ENCODE data around the gene HDLBP.
"Not testable (repeated sequence)": the region's sequence is repeated elsewhere in the genome, so short reads cannot be mapped to it uniquely, and the experiment has no call there.

HDLBP gene

DNA sequence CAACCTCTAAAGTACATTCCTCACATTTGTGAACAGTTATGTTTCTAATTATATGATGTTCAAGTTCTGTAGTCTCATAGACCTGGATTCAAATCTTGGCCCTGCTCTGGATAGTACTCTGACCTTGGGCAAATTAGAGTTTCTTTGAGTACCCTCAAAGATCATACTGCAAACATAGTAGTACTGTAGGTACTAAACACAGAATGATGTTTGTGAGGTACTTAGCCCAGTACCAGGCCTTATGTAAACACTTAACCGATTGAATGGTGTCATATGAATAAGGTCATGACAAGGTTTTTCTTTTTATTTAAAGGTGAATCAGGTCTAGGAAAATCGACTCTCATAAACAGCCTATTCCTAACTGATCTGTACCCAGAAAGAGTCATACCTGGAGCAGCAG is 19.3 kb upstream of the HDLBP start:
- no peak for DNase-seq

DNA sequence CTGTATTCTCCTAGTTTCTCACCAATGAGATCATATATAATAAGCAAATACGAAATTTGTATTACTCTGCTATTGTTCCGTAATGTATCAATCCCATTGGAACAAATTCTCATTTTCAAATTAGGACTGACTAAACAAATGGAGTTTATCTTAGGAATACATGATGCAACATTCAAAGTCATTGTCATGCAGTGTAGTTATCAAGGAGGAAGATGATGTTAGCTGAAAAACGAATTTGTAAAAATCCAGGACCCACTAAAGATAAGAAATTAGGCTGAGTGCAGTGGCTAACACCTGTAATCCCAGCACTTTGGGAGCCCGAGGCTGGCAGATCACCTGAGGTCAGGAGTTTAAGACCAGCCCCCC is 15.1 kb upstream of the HDLBP start:
- DNase-seq, result no peak

DNA sequence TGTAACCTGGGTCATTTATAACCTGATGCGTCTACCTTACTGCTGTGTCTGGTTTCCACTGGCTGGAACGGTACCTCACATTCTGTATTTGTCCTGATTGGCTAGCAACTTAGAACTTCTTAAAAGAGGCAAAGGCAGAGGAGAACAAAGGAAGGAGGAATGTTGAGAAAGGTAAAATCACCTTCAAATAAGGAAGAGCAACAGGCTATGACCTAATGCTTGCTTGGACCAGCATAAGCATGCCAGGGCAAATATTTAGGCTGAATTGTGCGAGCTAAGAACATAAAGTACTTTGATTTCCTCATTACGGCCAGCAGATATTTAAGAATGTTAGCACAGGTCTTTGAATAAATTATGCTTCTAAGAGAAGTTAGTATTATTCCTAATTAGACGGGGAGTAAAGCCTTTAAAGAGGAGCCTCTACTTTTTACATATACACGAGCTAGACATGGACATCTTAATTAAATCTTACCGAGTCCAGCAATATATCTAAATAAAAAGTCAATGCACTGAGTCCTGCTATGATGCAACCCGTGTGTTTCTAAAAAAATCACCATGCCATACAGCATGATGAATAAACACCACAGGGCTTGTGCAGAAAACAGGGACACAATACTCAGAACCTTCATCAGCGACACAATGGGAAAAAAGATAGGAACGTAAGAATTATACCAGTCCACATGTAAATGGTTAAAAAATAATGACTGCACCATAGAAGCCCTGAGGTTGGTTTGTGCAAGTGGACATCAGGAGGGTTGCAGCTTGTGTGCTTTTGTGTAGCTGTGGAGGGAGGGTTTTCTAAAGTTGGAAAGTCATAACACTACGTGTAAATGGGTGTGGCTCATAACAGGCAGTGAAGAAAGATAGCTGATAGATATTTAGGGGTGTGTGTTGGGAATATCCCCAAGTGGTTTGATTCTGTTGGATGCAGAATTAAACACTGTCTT is 14.5 kb upstream of the HDLBP start:
- DNase-seq, result no peak

DNA sequence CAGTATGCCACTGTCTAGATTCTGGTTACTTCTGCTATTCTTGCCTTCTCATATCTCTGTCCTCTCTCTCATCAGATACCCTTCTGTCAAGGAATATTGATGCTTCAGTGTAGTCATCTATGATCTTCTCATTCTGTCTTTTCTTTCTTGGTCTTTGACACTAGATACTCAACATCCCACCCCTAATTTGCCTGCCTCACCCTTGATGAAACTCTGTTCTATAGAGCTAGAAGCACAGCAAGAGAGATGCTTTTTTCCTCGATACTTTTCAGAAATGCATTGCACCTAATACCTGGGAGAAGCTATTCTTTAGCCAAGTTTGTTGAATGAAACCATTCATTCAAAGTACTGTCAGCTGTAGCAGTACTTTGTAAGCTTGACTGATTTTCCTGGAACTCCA is 9.8 kb upstream of the HDLBP start:
- DNase-seq, result no peak

DNA sequence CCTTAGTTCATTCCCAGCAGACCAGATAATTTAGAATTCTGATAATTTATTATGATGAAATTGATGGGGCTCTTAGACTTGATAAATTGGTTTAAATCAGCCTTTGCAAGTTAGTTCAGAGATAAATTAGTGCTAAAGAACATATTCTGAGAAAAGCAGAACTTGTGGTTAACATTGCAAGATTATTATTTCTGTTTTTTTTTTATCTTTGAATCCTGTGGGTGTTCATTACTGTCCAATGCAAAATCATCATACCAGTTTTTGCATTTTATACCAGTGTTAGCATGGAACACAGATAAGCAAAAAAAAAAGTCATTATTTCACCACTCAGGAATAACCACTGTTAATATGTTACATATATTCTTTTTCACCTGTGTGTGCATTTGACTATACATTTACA is 9.3 kb upstream of the HDLBP start:
- no peak for DNase-seq

DNA sequence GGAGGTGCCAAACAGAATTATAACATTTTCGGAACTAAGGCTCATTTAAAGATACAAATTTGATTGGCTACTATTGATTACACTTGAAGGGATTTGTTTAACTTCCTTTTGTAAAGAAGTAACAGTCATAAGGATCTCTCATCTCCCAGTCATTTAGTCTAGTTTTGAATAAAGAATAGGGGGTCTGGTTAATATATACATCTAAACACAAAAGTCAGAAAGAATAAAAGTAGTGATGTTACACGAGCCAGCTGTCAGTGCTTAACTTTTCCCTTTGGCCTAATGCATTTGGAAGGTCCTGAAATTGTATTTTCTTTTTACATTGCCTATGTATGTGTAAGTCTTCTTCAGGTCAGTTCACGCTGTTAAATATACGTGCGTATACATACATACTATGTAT is 8.3 kb upstream of the HDLBP start:
- no peak for DNase-seq

DNA sequence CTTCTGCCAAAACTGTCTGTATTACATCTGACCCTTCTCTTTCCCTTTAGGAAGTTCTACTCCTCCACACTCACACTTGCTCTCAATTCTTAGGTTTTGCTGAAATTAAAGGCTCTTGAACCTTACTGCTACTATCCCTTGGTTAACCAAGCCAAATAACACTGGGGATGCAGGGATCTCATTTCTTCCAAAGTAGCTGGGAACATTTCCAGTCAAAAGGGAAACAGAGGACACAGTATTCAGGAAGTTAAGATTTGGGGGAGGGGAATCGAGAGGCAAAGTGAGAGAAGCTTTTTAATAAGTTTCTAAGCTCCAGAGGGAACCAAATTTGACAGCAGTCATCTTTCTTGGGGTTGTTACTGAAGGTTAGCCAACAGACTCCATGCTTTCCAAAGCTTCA is 6.4 kb upstream of the HDLBP start:
- DNase-seq, result no peak

DNA sequence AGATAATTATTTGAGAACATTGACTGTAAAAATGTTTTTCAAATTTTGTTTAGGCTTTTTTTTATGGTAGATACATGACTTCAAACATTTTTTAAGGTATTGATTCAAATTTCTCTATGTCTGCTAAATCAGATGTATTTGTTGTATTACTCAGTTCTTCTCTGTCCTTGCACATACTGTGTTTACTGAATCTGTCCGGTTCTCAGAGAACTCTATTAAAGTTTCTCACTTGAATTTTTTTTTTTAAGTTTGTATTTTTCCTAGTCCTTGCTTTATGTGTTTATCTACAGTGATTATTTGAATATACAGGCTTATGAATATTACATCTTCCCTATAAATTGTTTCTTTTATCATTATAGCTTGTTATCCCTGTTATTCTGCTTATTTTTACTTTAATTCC is 5.6 kb upstream of the HDLBP start:
- no peak for DNase-seq

DNA sequence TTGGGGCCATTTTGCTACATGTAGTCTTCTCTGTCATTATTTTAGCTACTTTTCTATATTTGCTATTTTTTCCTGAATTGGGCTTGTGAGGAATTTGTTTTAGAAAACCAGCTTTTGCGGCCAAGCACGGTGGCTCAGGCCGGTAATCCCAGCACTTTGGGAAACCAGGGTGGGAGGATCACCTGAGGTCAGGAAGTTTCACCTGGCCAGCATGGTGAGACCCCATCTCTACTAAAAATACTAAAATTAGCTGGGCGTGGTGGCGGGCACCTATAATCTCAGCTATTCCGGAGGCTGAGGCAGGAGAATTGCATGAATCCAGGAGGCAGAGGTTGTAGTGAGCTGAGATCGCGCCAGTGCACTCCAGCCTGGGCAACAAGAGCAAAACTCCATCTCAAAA is 4.9 kb upstream of the HDLBP start:
- no peak for DNase-seq

DNA sequence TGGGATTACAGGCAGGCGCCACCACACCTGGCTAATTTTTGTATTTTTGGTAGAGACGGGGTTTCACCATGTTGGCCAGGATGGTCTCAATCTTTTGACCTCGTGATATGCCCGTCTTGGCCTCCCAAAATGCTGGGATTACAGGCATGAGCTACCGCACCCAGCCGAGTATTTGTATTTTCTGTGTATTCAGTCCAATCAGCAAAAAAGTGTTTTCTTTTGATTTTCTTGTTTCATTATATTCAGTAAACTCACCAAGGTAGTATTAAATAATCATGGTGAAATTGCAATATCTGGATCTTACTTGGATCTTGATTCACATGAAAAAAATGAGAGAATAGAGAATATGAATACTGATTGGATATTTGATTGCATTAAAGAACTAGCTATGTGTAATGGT is 3.4 kb upstream of the HDLBP start:
- DNase-seq, result not testable (repeated sequence)

DNA sequence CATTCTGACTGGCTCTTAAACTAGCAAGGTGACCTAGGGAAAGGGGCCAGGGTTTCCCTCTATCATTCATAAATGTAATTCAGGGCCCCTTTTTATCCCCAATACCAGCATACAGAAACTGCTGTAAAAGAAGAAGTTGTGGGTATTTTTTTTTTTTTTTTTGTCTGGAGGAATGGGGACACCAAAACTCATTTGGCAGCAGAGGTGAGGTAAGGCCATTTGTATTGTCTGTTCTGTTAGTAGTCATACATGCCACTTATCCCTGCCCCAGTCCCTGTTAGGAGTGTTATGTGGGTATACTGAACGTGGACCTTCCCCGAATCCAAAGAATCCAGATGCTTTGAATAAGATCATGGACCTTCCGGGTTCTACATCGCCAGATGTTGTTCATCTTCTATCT is 1.9 kb upstream of the HDLBP start:
- no peak for DNase-seq

DNA sequence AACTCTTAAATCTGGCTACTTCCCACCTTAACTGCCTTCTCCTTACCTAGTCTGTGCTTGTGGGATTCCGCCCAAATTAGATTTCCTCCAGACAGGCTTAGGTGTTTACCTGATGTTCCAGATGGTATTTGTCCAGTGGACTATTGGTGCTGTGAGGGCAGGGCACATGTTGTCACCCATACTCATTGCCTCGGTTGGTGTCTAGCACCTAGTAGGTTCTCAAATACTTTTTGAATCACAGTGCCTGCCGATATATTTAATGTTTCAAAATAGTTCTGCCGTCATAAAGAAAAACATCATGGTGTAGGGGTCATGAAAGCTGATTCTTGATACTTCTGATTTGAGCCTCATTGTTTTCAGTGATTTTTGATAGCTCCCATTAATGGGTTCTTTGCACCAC is 1.4 kb upstream of the HDLBP start:
- no peak for DNase-seq

DNA sequence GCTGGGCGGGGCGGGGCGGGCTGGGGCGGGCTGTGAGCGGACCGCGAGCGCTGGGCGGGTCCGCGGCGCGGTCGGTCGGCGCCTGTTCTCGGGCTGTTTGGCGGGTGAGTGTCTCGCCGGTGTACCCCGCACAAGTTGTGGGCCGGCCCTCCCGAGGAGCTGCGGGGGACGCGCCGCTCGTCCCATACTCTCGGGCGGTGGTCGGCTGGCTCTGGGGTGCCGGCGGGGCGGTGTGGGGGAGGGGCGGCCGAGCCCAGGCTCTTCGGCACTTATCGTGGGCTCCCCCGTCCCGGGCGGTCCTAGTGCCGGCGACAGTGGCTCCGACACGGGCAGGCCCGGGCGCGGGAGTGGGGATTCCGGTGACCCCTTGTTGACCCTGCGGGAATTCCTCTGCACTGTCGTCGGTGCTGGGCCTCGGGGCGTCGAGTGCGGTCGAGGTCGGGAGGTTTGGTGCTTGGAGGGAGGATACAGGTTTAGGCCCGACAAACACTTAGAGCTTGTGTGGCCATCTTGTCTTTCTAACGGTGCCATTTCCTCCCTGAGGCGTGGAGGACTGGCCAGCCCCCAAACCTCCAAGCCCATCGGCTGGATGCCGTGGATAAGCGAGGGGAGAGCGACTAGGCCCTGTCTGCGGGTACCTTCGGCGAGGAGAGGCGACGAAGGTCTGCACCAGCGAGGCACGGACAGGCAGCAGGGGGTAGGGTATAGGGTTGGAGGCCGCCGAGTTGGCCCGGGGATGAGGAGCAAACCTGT is 583 bp upstream of the HDLBP start, which contains the start of gene SEPTIN2:
TSS of gene SEPTIN2 (plus strand) at position 47 of the 753 bp plus-strand sequence. CDS start 8,308 bp downstream, outside the sequence.
- peak in 1 of 2 experiments; percentile 71 for DNase-seq

DNA sequence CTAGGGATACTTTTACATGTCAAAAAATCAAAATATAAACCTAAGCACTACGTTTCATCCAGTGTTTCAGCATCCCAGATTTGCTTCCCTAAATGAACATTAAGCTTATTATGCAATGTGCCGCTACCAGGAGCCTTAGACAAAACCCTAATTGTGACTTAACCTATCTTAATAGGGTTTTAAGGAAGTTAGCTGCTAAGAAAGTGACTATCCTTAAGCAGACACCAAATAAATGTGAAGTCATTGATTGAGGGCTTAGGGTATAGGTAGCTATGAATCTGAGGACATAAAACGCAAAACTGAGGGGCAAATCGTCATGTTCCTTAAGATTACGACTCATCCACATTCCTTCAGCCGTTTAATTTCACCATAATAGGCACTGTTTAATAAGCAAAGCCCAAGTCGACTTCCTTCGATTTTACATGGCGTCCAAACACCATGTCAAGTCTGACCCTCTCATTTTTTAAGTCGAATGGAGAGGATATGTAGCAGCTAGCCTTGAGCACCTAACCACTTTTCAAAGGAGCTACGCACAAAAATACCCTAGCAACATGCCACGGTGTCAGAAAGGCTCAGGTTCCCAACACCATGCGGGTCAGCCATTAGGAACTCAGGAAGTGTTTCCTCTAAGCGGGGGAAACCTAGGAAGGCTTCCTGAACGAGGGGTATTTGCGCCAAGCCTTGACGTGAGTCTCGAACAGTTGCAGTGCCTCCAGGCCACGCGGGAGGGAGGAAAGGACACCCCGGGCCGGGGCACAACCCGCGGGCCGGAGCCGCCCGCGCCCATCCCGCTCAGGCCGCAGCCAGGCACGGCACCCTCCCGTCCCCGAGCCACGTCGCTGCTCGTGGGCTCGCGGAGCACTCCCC is 1.0 kb downstream of the HDLBP start:
- peak in 1 of 2 experiments; percentile 67 for DNase-seq

DNA sequence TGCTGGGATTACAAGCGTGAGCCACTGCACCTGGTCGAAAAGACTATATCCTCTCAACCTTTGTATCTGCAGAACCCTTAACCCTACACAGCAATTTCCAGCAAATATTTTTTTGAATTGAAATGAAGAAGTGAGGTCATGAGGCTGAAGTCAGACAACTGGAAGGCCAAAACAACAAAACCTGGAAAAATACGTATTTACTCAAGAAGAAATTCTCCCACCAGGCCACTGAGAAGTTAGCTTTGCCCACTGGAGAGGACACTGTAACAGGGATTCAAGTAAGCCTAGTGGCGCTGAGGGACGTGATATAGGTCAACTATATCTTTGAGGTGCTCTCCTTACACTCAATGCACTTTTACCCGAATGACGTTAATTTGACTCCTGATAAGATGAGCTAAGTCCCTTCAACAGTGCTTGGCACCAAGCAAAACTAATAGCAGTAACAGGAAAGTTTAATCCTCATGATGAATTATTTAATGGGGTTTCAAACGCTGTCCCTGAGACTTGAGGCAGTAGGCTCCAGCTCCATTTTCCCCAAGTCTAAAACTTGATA is 1.9 kb downstream of the HDLBP start:
- no peak for DNase-seq

DNA sequence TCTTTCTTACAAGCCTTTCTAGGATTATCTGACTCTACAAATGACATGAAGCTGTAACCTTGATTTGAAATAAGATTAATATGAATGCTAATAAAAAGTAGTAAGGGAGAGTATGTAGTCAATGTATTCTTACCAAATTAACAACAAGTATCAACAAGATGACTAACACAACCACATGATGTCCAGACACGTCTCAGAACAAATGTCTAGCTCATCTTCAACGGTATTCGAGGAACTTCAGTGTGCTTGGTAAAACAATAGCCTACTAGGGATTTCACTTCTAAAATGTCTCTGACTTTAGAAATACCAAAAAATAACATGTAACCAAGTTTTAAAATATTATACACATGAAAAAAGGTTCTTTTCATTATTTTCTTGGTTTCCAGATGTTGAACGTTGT is 3.4 kb downstream of the HDLBP start:
- no peak for DNase-seq

DNA sequence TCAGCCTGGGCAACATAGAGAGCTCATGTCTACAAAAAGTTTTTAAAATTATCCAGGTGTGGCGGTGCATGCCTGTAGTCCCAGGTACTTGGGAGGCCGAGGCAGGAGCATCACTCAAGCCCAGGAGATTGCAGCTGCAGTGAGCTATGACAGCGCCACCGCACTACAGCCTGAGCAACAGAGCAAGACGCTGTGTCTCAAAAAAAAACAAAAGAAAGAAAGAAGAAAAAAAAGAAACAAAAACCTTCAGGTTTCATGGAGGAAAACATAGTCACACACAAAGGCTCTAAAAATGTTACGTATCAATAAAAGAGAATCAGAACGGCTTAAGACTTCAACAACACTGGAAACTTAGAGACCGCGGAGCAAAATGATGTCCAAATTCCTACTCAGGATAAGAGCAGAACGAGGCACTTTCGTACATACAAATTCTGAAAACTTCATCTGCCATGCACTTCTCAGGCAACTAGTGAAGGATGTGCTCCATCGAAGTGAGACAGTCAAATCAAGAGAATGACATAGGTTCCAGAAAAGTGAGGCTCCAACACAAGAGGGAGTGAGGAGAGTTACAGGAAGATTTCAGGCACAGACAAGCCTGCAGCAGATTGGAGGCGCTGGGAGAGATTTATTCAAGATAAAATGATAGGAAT is 4.4 kb downstream of the HDLBP start:
- no peak for DNase-seq

DNA sequence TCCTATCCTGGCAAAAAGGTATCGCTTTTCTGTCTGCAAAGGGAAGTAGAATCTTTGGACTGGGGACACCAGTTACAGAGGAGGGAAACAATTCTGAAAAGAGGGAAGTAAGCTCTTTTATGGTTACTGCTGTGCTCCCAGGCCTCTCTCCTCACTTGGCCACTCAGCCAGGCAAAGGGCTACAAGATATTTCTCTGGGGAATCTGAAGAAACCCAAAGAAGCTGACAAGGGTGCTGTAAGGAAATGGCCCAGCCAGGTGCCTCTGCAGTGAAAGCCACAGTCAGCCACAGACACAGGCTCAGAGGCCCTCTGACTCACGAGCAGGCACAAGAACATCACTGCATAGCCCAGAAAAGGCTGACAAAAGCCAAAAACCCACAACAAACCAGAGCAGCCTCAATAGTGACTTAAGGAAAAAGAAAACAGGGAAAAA is 5.8 kb downstream of the HDLBP start:
- DNase-seq, result no peak

DNA sequence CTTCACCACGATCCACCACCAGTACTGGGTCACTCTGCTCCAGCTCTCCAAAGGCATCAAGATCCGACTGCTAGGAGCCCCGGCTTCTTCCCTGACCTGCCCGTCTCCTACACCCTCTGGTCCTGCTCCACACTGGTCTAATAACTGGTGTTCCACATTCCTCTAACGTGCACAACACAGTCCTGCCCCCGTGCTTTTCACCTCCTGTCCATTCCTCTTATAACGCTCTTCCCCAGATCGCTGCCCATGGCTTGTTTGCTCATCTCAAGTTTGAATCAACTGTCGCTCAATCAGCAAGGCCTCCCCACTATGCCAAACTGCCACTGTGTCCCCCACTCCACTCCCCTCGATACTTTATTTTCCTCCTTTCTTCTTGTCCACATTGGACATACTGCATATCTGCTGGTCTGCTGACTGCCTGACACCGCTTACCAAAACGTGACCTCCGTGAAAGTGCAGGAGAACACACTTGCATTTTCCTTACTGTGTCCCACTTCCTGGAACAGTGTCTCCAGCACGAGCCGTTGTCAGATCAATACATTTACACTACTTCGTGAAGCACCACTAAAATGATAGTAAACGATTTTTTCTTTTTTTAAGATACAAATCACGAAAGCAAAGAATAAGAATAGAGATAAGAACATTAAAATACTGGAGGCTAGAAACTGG is 6.5 kb downstream of the HDLBP start:
- DNase-seq, result no peak

DNA sequence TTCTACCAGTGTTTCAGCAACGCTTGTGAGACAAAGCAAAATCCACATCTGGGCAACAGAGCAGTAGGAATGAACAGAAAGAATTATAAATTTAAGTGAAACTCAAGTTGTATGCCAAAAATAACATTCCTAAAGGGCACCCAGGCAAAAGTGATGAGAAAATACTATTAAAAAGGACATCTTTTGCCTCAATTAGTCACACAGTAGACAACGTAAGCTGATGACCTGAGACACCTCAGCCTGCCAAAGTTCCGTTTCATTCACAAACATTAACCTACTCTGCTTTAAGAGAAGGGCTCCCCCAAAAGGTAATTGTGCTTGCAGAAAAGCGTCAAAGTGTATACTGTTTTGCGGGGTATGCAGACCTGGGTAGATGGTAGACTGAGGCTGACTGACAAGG is 7.2 kb downstream of the HDLBP start:
- no peak for DNase-seq

DNA sequence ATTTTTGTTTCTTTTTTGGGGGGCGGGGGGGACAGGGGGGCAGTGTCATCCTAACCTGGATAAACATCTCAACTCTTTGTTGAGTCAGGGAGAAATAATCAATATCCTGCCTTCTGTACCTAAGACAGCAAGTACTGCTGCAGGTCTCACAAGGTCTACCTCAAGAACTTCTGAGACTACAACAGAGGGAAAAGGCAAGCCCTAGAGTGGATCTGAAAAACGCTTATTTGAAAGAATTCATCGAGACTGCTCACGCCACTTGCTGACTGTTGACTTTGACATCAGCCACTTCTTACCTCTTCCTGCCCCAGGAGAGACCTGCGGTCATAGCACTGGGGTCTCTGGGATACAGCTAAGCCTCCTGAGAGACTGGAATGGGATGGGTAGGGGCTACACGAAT is 8.4 kb downstream of the HDLBP start:
- no peak for DNase-seq
